Right cardiac atrium (tissue), 5 donors: ENCODE measurements around the gene ZNF226. TPM values are rescaled to one million over a fixed set of nuclear protein-coding genes. Genes with fewer than 3 reads are reported as not detected.
A peak's percentile ranks its signal among the peaks of the same experiment; 100 is the strongest.
"Not testable (repeated sequence)": the region's sequence is repeated elsewhere in the genome, so short reads cannot be mapped to it uniquely, and the experiment has no call there.

Experiments used
- ATAC-seq, 2 donors: fragments of 200-7000 bp; cut with Tn5 transposase; one replicate each; pipeline versions ENCODE4 v1.8.0 to v1.9.1; 2020; ENCODE audit warnings: moderate library complexity in 2 of 2, mild to moderate bottlenecking in 1 of 2
- DNase-seq, 3 donors: peaks; one replicate each; pipeline ENCODE4 v3.0.0-alpha.2; 2020
- H3K27ac ChIP-seq: one replicate; pipeline ENCODE4 v1.5.1; 2013; ENCODE audit warnings: mild to moderate bottlenecking, low read length, control low read depth, moderate library complexity
- H3K27me3 ChIP-seq: one replicate; pipeline ENCODE4 v1.6.1; 2013; ENCODE audit not compliant: control insufficient read depth, insufficient read depth
- H3K4me1 ChIP-seq: one replicate; pipeline ENCODE4 v1.6.1; 2013; ENCODE audit warnings: low read length; ENCODE audit not compliant: control insufficient read depth, insufficient read depth
- H3K4me3 ChIP-seq: one replicate; pipeline ENCODE4 v1.5.1; 2013; ENCODE audit warnings: low read length, control low read depth
- H3K9me3 ChIP-seq: one replicate; pipeline ENCODE4 v1.6.1; 2013; ENCODE audit warnings: low read length; ENCODE audit not compliant: control insufficient read depth
- WGBS: extraction: QIAGEN DNeasy Blood & Tissue Kit; methylation state at CpG from one replicate; pipeline ENCODE4 v1.1.7; 2013; 5-methylcytosine and 5-hydroxymethylcytosine counted together
- intact Hi-C, 4 donors: fragments of 100-400 bp; cut with DNase I; formaldehyde crosslinking; loops; one replicate each; pipeline versions ENCODE4 v1.11.0 to v1.14.0; 2022 to 2023
- long read RNA-seq, 4 donors: library from polyadenylated mRNA; unstranded; transcript quantifications; one replicate each; pipeline ENCODE4 v2.0.0, GENCODE V29; 2020 to 2021
- polyA plus RNA-seq: library from polyadenylated mRNA; stranded (reverse); fragments of 200-250 nt; gene quantifications from one replicate; pipeline ENCODE4 v1.2.3, GENCODE V29; 2013
- total RNA-seq, 4 donors: library from RNA; stranded (reverse); fragmentation: NEBNext Ultra II Directional; extraction: Animal tissue kit (Norgen Biotek cat#: 25700); gene quantifications; one replicate each; pipeline ENCODE4 v1.2.1, GENCODE V29; 2021
- donor health status: healthy with polysubstance abuse.
- donor health status: DM: no; HTN: yes; CAD: no.
- donor health status: DM: no; HTN: no; CAD: no.
- donor health status: DM: no; HTN: yes; CAD: no; lungs with severe emphysema.
- donor health status: DM: yes; HTN: yes; CAD: no.

Gene ZNF226
- total RNA-seq: 10 to 100 TPM; 19.4 to 23.0 (median 22.2) TPM
- polyA plus RNA-seq: 24.8 TPM
- long read RNA-seq, donor 1, transcript ZNF226-218 (6 exons, 548 nt): major isoform, 6 of 14 reads
- long read RNA-seq, donor 1, partial matches to known transcripts: 3 of 14 reads
- long read RNA-seq, donor 1, other reads (novel, unspliced or antisense): 1 of 14 reads
- long read RNA-seq, donor 2, partial matches to known transcripts: 1 of 7 reads
- long read RNA-seq, donor 2, other reads (novel, unspliced or antisense): 2 of 7 reads
- long read RNA-seq, donor 3, transcript ZNF226-218 (6 exons, 548 nt): major isoform, 8 of 24 reads
- long read RNA-seq, donor 3, partial matches to known transcripts: 6 of 24 reads
- long read RNA-seq, donor 3, other reads (novel, unspliced or antisense): 5 of 24 reads
- long read RNA-seq, donor 4, partial matches to known transcripts: 1 of 7 reads
- long read RNA-seq, donor 4, other reads (novel, unspliced or antisense): 1 of 7 reads

DNA sequence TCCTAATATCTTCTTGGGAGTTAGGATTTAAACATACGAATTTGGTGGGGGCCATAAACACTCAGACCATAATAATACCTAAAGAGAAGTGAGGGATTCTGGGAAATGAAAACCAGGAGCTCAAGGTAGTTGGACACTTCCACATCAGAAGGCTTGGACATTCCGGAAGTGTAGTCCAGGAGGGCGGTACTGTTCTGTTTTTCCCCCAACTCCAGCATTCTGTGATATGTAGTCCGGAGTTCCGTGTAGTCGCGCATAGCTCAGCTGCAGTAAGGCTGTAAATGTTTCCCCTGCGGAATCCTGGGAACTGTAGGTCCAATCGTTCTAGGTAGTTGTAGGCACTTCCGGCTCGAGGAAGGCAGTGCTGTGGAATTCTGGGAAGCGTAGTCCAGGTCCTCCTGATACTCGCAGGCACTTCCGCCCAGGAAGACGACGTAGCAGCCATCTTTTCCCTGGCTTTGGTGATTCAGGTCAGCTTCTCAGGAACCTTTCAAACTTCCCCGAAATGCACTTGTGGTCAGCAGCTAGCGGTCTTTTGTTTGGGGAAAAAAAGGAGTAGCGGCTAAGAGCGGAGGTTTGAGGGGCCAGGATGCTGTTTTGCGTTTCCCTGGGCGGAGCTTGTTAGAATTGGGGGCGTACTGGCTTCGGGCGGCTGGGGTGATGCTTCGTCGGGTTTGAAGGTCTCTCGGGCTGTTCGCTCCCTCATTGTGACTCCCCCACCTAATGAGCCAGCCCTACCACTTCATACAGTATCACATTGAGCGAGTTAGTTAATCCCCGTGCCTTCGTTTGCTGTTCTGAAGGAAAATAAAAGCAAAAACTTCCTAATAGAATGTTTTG is at the start of gene ZNF226:
Gene ZNF226, plus strand, starts transcription at position 428 of the 840 bp plus-strand sequence. CDS start 4,981 bp downstream, outside the sequence.
- WGBS: under 1% methylated on average over 32 of the region's 32 CpGs
- Histone ChIP-seq H3K27me3 (no peaks in the 10 kb centered on the region), H3K9me3 (no peaks in the 10 kb centered on the region), H3K4me1 (no peaks in the 10 kb centered on the region), H3K27ac (peak within 1 kb of the TSS; percentile 92), H3K4me3 (peak within 1 kb of the TSS; percentile 98)
- DNase-seq (peak; percentile 89 to 94 (median 92)), ATAC-seq (peak; percentile 99 to 100)
- intact Hi-C loops: loop anchor here in 2 of 4 donors (2.0 to 10.0 kb wide), 2 partner anchors 50 to 52 kb away; partner anchors contain the start of gene ZNF225 (in 2 of the 2)

GRCh38 chr19:44121162-44121561 is 43.7 kb upstream of the ZNF226 start:
- H3K9me3 ChIP-seq, H3K4me3 ChIP-seq, H3K4me1 ChIP-seq, H3K27ac ChIP-seq, ATAC-seq, H3K27me3 ChIP-seq, intact Hi-C loops, DNase-seq: not testable (repeated sequence)
- 95% methylated on average over 4 of the region's 4 CpGs for WGBS

DNA sequence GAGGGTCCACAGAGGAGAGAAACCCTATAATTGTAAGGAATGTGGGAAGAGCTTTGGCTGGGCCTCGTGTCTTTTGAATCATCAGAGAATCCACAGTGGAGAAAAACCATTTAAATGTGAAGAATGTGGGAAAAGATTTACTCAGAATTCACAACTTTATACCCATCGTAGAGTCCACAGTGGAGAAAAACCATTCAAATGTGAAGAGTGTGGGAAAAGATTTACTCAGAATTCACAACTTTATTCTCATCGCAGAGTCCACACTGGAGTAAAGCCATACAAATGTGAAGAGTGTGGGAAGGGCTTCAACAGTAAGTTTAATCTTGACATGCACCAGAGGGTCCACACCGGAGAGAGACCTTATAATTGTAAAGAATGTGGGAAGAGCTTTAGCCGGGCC is 32.9 kb upstream of the ZNF226 start:
- Histone ChIP-seq H3K27ac (no peak overlapping the region), H3K9me3 (peaks cover 5% of the 10 kb centered on the region), H3K4me3 (no peak overlapping the region), H3K27me3 (no peaks in the 10 kb centered on the region), H3K4me1 (no peaks in the 10 kb centered on the region)
- intact Hi-C loops: no loop called here
- DNase-seq (no peak), ATAC-seq (no peak)
- 90% methylated on average over 5 of the region's 5 CpGs for WGBS

GRCh38 chr19:44141191-44142058 is 23.5 kb upstream of the ZNF226 start, which contains the start of gene ZNF234:
Gene ZNF234, plus strand, starts transcription at chr19:44141554. Its CDS starts 3,079 bp downstream, at chr19:44144633.
- under 1% methylated on average over 52 of the region's 52 CpGs for WGBS
- Histone ChIP-seq H3K9me3 (no peaks in the 10 kb centered on the region), H3K27ac (peak within 1 kb of the TSS; percentile 86), H3K4me3 (peak within 1 kb of the TSS; percentile 97), H3K4me1 (peaks cover 1% of the 10 kb centered on the region), H3K27me3 (no peaks in the 10 kb centered on the region)
- DNase-seq: peak; percentile 87 to 92 (median 89)
- ATAC-seq: peak; percentile 98 to 99
- intact Hi-C loops: no loop called here

DNA sequence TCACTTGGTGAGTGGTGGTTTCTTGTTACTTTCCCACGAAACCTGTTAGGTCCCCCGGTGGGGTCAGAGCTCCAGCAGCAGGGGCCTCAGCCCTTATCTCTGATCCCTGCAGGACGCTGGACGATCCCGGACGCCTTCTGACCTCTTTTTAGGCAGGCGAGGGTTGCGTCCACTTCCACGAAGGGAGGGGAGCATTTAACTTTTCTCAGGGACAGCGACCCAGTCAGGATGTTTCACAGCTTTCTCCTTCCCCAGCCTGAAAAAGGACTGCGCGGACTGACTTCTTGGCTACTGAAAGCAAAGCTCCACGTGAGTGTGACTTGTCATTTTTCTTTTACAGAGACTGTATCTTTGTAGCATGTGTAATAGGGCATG is 22.9 kb upstream of the ZNF226 start:
- H3K9me3 ChIP-seq: no peaks in the 10 kb centered on the region
- intact Hi-C loops: no loop called here
- ATAC-seq (peak; percentile 20 to 32), DNase-seq (peak in 1 of 3 donors; percentile 16)
- H3K27me3 ChIP-seq: no peaks in the 10 kb centered on the region
- 5% methylated on average over 13 of the region's 13 CpGs for WGBS
- peak overlapping the region; percentile 74 for H3K27ac ChIP-seq
- H3K4me3 ChIP-seq: peak overlapping the region; percentile 97
- H3K4me1 ChIP-seq: peaks cover 1% of the 10 kb centered on the region

DNA sequence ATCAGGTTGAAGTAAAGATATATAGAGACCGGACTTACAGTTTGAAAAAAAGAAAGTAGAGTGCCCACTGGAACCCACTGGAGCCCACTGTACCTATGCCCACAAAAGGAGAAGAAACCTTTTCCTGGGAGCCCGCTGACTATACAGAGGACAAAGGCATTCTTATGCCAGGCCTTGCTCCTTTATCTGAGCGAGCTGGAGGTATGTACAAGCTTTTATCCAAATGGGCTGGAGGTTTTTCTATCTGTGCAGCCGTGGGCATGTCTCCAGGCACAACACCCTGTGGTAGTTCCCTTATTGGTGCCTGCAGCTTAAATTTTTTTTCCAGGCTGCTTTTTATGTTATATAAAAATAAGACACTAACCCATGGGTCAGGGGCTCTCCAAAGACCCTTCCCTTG is 15.1 kb upstream of the ZNF226 start:
- DNase-seq (no peak), ATAC-seq (peak in 1 of 2 donors; percentile 33)
- H3K27ac ChIP-seq: no peak overlapping the region
- H3K4me1 ChIP-seq: no peaks in the 10 kb centered on the region
- H3K4me3 ChIP-seq: no peak overlapping the region
- intact Hi-C loops: no loop called here
- H3K9me3 ChIP-seq: no peaks in the 10 kb centered on the region
- H3K27me3 ChIP-seq: no peaks in the 10 kb centered on the region
- WGBS: 86% methylated on average over 4 of the region's 4 CpGs

DNA sequence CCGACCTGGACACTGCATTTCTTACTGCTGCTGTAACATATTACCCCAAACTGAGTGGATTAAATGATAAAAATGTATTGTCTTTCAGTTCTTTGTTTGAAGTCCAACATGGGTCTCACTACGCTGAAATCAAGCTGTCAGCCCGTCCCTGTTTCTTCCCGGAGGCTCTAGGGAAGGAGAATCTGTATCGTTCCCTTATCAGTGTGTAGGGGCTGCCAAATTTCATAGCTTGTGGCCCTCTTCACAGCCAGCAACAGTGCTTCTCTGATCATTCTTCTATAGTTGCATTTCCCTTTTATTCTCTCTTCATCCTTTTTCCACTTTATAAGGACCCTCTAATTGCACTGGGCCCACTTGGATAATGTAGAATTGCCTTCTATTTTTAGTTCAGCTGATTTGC is 13.4 kb upstream of the ZNF226 start:
- DNase-seq: no peak
- peak in 1 of 2 donors; percentile 48 for ATAC-seq
- intact Hi-C loops: no loop called here
- Histone ChIP-seq H3K4me3 (no peak overlapping the region), H3K9me3 (peaks cover 5% of the 10 kb centered on the region), H3K4me1 (no peaks in the 10 kb centered on the region), H3K27ac (no peak overlapping the region), H3K27me3 (no peaks in the 10 kb centered on the region)
- 64% methylated on average over 5 of the region's 5 CpGs for WGBS

- Histone ChIP-seq H3K4me1 (no peaks in the 10 kb centered on the region), H3K4me3 (no peak overlapping the region), H3K9me3 (peaks cover 20% of the 10 kb centered on the region), H3K27ac (no peak overlapping the region), H3K27me3 (no peaks in the 10 kb centered on the region)
- DNase-seq (no peak), ATAC-seq (no peak)
- intact Hi-C loops: no loop called here
- 96% methylated on average over 2 of the region's 2 CpGs for WGBS
Measured at GRCh38 chr19:44156475-44156874, 8.4 kb upstream of the ZNF226 start.

- intact Hi-C loops: loop anchor here in 2 of 4 donors (2.0 to 10.0 kb wide), 2 partner anchors 49 to 51 kb away; partner anchors contain the start of gene ZNF225 (in 2 of the 2)
- Histone ChIP-seq H3K27me3 (no peaks in the 10 kb centered on the region), H3K9me3 (peaks cover 3% of the 10 kb centered on the region), H3K27ac (no peak overlapping the region), H3K4me1 (no peaks in the 10 kb centered on the region), H3K4me3 (no peak overlapping the region)
- 98% methylated on average over 2 of the region's 2 CpGs for WGBS
- DNase-seq (no peak), ATAC-seq (no peak)
Measured at GRCh38 chr19:44163789-44164188, 1.1 kb upstream of the ZNF226 start.

DNA sequence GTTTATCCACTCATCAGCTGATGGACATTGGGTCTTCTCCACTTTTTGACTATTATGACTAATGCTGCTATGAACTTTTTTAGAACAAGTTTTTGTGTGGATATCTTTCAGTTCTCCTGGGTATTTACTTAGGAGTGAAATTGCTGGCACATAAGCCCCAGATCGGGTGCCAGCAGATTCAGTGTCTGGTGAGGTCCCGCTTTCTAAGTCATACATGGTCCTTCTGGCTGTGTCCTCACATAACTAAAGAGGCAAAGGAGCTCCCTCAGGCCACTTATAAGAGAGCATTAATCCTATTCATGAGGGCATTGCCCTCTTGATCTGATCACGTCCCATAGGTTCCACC is 600 bp upstream of the ZNF226 start:
- ATAC-seq: no peak
- Histone ChIP-seq H3K27me3 (no peaks in the 10 kb centered on the region), H3K4me1 (no peaks in the 10 kb centered on the region), H3K4me3 (peak overlapping the region; percentile 98), H3K9me3 (peaks cover under 1% of the 10 kb centered on the region), H3K27ac (peak overlapping the region; percentile 11)
- intact Hi-C loops: loop anchor here in 2 of 4 donors (2.0 to 10.0 kb wide), 2 partner anchors 49 to 51 kb away; partner anchors contain the start of gene ZNF225 (in 2 of the 2)
- WGBS: 63% methylated on average over 3 of the region's 3 CpGs
- no peak for DNase-seq
